NT2/D1 (cell line): ENCODE measurements around the gene PLPP6.

Source experiments
- DNase-seq: peaks from one replicate; pipeline ENCODE4 v3.0.0-alpha.2; 2011; ENCODE audit warnings: low read depth, low spot score
- H3K27me3 ChIP-seq: 2 replicates; pipeline ENCODE4 v1.6.0; 2011; ENCODE audit warnings: mild to moderate bottlenecking; ENCODE audit not compliant: insufficient read length, insufficient read depth
- H3K36me3 ChIP-seq: 2 replicates; pipeline ENCODE4 v1.6.1; 2011; ENCODE audit warnings: mild to moderate bottlenecking, low read length, mixed read lengths; ENCODE audit not compliant: insufficient read depth, insufficient read length
- H3K4me1 ChIP-seq: 2 replicates; pipeline ENCODE4 v1.5.1; 2011; ENCODE audit not compliant: insufficient read depth, insufficient read length
- H3K4me3 ChIP-seq: 2 replicates; pipeline ENCODE4 v1.5.1; 2011; ENCODE audit warnings: low read depth; ENCODE audit not compliant: insufficient read length
- H3K9ac ChIP-seq: 2 replicates; pipeline ENCODE4 v1.6.0; 2011; ENCODE audit warnings: low read depth; ENCODE audit not compliant: insufficient read length
- H3K9me3 ChIP-seq: 2 replicates; pipeline ENCODE4 v1.5.1; 2011; ENCODE audit warnings: mild to moderate bottlenecking, low read length; ENCODE audit not compliant: insufficient read depth
- SUZ12 ChIP-seq: IDR thresholded peaks from 2 replicates; pipeline ENCODE4 v1.6.1; 2011; ENCODE audit not compliant: insufficient read length, insufficient read depth; ENCODE audit errors: extremely low read depth
- YY1 ChIP-seq: IDR thresholded peaks from 2 replicates; pipeline ENCODE4 v1.6.1; 2011; ENCODE audit not compliant: insufficient read length, insufficient read depth
- ZNF274 ChIP-seq: IDR thresholded peaks from 2 replicates; pipeline ENCODE4 v1.6.1; 2011; ENCODE audit warnings: mild to moderate bottlenecking, low read depth, low read length

PLPP6 gene

DNA sequence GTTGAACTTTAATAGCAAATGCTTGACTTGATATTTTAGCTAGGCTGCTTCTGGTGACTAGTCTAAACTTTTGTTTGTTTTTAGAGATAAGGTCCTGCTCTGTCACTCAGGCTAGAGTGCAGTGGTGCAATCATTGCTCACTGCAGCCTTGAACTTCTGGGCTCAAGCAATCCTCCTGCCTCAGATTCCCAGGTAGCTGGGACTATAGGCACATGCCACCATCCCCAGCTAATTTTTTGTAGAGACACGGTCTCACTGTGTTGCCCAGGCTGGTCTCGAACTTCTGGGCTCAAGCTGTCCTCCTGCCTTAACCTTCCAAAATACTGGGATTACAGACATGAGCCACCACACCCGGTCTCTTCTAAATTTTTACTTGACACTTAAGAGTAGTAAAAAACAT lies 38.0 kb downstream of the PLPP6 start:
- Histone ChIP-seq H3K36me3 (peaks cover 68% of the 10 kb centered on the region), H3K9me3 (no peaks in the 10 kb centered on the region), H3K4me3 (no peak overlapping the region), H3K9ac (no peak overlapping the region), H3K27me3 (no peaks in the 10 kb centered on the region), H3K4me1 (no peaks in the 10 kb centered on the region)
- TF ChIP-seq YY1 (no peak), ZNF274 (no peak), SUZ12 (no peak)
- no peak for DNase-seq

DNA sequence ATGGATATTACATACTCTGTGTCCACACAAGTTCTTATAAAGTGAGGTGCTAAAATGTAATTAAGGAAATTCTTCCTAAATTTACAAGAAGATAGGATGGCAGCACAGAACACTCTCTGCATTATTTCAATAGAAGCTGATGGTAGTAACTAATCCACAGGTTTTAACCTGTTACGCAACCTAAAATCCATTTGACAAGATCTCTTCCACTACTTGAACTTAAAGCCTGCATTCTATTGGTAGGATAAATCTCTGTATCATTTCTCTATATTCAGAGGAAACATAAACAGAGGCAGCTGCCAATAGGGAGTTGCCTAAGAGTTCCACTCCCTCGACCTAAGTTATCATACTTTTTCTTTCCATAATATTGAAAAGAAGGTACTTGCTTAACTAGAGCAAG lies 38.8 kb downstream of the PLPP6 start:
- Histone ChIP-seq H3K36me3 (peaks cover 67% of the 10 kb centered on the region), H3K4me3 (no peak overlapping the region), H3K4me1 (no peaks in the 10 kb centered on the region)

DNA sequence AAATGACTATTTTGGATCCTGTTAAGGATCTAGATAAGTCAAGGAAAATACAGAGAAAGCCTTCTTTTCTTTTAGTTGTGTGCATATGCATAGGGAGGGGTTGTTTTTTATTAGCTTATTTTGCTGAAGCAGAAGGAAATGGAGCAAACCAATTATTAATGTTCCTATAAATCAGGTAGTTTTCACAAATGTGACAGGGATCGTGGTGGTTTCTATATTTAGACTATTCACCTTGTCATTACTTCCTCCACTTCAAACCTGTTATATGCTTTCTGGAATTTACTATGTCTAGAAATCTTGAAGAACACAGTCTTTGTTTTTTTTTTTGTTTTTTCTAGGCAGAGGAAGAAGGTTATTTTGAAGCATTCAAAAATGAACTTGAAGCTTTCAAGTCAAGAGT lies 39.4 kb downstream of the PLPP6 start:
- TF ChIP-seq ZNF274 = no peak
- TF ChIP-seq SUZ12 = no peak
- TF ChIP-seq YY1 = no peak
- Histone ChIP-seq H3K36me3 (peaks cover 73% of the 10 kb centered on the region), H3K27me3 (no peaks in the 10 kb centered on the region), H3K4me1 (no peaks in the 10 kb centered on the region), H3K9ac (no peak overlapping the region), H3K9me3 (no peaks in the 10 kb centered on the region), H3K4me3 (no peak overlapping the region)
- no peak for DNase-seq

More for the DNA sequence above, 38.8 kb downstream of the PLPP6 start:
- Histone ChIP-seq H3K27me3 (no peaks in the 10 kb centered on the region), H3K9me3 (no peaks in the 10 kb centered on the region), H3K9ac (no peak overlapping the region)
- TF ChIP-seq ZNF274 (no peak), YY1 (no peak), SUZ12 (no peak)
- DNase-seq = no peak

DNA sequence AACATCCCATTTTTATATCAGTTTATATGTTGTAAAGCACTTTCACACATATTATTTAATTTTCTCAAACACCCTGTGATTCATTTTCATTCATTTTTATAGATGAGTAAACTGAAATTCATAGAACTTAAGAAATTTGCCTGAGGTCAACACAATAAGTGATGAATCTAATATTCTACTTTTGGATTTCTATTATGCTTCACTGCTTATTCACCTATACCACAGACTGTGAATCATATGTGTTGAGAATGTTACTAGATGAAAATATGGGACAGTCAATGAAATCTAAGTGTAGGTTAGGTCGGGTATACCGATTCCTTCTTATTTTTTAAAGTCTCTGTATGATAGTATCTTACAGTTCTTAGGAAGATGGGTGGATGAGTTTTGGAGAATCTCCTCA lies 42.0 kb downstream of the PLPP6 start:
- H3K4me3 ChIP-seq = no peak overlapping the region
- no peak for DNase-seq
- no peaks in the 10 kb centered on the region for H3K4me1 ChIP-seq
- H3K9me3 ChIP-seq = no peaks in the 10 kb centered on the region
- no peaks in the 10 kb centered on the region for H3K27me3 ChIP-seq
- peaks cover 74% of the 10 kb centered on the region for H3K36me3 ChIP-seq
- no peak for TF ChIP-seq YY1
- TF ChIP-seq SUZ12 = no peak
- no peak for TF ChIP-seq ZNF274
- H3K9ac ChIP-seq = no peak overlapping the region

DNA sequence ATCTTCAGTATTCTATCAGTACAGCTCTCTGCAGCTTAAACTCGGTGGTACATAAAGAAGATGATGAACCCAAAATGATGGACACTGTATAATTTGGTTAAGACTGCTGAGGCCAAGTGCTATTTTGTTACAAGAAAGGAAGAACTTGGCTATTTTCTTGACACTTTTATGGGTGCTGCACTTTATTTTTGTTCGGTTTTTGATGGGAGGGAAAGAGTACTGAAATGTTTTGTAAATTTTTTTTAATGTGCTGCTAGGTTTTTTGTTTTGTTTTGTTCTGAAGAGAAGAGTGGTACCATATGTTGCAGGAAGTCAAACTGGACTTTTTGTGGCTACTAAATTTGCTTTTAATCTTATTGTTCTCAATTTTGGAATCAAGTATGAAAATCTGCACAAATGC lies 43.9 kb downstream of the PLPP6 start:
- no peaks in the 10 kb centered on the region for H3K4me1 ChIP-seq
- H3K36me3 ChIP-seq = peaks cover 66% of the 10 kb centered on the region
- H3K4me3 ChIP-seq = no peak overlapping the region
- H3K27me3 ChIP-seq = no peaks in the 10 kb centered on the region
- TF ChIP-seq YY1 = no peak
- TF ChIP-seq SUZ12 = no peak
- no peak for TF ChIP-seq ZNF274
- H3K9ac ChIP-seq = no peak overlapping the region
- no peaks in the 10 kb centered on the region for H3K9me3 ChIP-seq
- DNase-seq = no peak

DNA sequence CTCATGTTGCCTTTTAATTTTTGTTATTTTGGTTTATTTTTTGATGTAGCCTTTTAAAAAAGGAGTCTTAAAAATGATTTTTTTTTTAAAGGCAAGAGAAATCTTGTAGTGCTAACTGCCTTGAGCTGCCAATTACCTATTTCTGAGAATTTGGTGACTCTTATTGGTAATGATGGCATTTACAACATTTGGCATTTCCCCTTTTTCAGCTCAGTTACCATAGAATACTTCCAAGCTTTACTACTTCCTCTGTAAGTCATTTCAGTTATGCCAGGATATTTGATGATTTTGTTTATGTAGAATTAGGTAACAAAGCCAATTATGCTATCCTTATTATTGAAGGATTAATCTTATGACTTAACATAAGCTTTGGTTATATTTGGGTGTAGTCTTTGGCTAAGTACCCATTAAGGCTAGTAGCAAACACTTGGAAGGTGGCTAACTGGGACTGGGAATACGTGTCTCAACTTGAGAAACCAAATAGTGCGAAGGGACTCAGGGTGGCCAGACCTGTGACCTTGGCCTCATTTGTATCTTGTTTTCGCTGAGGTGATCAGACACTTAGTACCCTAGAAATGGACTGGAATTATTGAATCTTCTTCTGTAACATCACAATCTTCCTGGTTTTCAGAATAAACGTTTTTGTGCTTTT lies 45.0 kb downstream of the PLPP6 start:
- Histone ChIP-seq H3K4me1 (no peaks in the 10 kb centered on the region), H3K27me3 (no peaks in the 10 kb centered on the region), H3K36me3 (peaks cover 63% of the 10 kb centered on the region), H3K9ac (no peak overlapping the region), H3K4me3 (no peak overlapping the region), H3K9me3 (no peaks in the 10 kb centered on the region)
- TF ChIP-seq SUZ12 (no peak), ZNF274 (no peak), YY1 (no peak)
- DNase-seq = no peak

DNA sequence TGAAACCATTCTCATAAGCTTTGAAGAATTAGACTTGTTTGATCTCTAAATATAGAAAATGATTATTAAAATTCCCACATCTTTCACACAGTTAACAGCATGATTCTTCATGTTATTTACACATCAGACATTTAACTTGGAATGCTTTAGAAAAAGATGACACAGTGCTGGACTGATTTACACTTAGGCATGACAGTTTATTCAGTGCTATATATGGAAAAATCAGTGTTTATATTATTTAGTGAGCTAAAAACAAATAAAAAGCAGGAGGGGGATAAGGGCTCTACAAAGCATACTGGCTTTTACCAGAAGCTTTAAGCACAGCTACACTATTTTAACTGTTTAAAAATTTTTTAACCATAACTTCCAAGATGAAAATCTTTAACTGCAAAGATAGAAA lies 47.3 kb downstream of the PLPP6 start:
- Histone ChIP-seq H3K9ac (no peak overlapping the region), H3K36me3 (peaks cover 54% of the 10 kb centered on the region), H3K4me3 (no peak overlapping the region), H3K4me1 (no peaks in the 10 kb centered on the region), H3K9me3 (peaks cover 6% of the 10 kb centered on the region; the same call in 1 of the 2 replicates), H3K27me3 (no peaks in the 10 kb centered on the region)
- DNase-seq = no peak
- TF ChIP-seq ZNF274 (no peak), YY1 (no peak), SUZ12 (no peak)
